ENCODE measurements around the gene DCC.

- no peak for TF ChIP-seq GATA3 (IDR thresholded peaks at IDR 0.05; ENCODE audit: low read depth, low read length)
- TF ChIP-seq GATA2 (IDR thresholded peaks at IDR 0.05; ENCODE audit: low read depth, low read length): no peak
Observed at GRCh38 chr18:52723550-52723970, 383.6 kb downstream of the DCC start.
